SH-SY5Y (cell line): Measurements from ENCODE around the gene NTRK2.

ENCODE experiments used
- GATA2 ChIP-seq: IDR thresholded peaks from 2 replicates; pipeline ENCODE4 v1.6.1; 2011; ENCODE audit warnings: mild to moderate bottlenecking, low read depth, low read length
- GATA3 ChIP-seq: IDR thresholded peaks from 2 replicates; pipeline ENCODE4 v1.6.1; 2011; ENCODE audit warnings: low read depth, mild to moderate bottlenecking, low read length, moderate library complexity

Gene NTRK2

GRCh38 chr9:84773022-84773421 is 103.5 kb downstream of the NTRK2 start:
- TF ChIP-seq GATA3: no peak
- no peak for TF ChIP-seq GATA2

DNA sequence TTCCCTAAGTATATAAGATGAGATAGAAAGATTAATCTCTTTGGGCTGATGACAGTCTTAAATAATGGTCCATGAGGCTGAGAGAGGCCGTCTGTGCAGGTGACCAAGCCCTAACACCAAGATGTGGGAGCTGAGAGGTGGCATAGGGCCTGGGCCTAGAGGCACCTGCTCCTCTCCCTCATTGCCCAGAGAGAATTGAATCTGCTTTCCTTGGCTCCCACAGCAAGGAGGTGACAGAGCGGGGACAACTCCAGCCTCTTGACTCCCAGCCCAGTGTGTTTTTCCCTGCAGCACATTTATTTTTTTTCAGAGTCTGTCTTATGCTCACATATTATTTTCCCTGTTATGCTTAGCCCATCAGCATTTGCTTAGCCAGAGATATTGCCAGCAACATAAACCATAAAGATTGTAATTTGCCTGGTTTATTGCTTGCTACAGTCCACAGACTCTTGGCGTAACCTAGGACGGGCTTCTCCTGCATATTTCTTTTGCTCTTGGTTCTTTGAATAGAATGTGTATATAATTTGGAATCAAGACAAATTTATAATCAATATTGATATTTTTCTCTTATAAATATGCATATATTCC is 105.6 kb downstream of the NTRK2 start:
- TF ChIP-seq GATA2: no peak
- TF ChIP-seq GATA3: no peak

DNA sequence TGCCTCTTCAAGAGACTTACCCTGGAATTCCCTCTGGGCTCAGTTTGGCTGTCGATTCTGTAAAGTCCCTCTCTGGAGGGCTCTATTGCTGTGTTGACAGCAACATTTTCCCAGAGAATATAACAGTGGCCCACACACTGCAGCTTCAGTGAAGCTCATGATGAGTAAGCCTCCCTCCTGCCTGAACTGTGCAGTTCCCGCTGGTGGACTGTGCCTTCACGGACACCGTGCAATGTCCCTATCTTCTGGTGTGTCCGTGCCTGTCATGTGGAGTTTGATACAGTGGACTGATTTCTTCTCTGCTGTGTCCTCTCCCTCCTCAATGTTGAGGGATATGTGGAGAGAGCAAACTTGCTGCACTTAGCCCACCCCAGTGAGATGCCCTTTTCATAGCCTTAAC is 109.0 kb downstream of the NTRK2 start:
- no peak for TF ChIP-seq GATA2
- TF ChIP-seq GATA3: no peak

- no peak for TF ChIP-seq GATA3
- TF ChIP-seq GATA2: no peak
These were observed 110.4 kb downstream of the NTRK2 start for GRCh38 chr9:84779883-84780282.

GRCh38 chr9:84780385-84780784 is 110.9 kb downstream of the NTRK2 start:
- TF ChIP-seq GATA3 (no peak), GATA2 (no peak)

DNA sequence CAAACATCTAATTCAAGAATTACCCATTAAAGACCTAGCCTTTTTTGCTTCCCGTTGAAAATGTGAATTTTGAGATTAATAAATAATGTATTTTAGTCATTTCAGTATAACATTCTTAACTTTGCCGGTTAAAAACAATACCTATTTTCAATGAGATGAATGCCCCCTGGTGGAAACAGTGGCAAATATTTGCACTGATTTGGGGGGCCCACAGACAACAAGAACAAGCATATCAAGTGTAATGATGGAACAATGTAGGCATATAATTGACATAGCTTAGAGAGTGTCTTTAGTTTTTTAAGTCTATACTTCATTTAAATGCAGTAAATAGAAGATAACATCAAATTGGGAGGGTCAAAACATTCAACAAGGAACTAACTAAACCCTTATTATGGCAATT is 111.9 kb downstream of the NTRK2 start:
- TF ChIP-seq GATA2 (no peak), GATA3 (no peak)

- no peak for TF ChIP-seq GATA2
- TF ChIP-seq GATA3: no peak
These were observed 112.7 kb downstream of the NTRK2 start for GRCh38 chr9:84781931-84782866.

DNA sequence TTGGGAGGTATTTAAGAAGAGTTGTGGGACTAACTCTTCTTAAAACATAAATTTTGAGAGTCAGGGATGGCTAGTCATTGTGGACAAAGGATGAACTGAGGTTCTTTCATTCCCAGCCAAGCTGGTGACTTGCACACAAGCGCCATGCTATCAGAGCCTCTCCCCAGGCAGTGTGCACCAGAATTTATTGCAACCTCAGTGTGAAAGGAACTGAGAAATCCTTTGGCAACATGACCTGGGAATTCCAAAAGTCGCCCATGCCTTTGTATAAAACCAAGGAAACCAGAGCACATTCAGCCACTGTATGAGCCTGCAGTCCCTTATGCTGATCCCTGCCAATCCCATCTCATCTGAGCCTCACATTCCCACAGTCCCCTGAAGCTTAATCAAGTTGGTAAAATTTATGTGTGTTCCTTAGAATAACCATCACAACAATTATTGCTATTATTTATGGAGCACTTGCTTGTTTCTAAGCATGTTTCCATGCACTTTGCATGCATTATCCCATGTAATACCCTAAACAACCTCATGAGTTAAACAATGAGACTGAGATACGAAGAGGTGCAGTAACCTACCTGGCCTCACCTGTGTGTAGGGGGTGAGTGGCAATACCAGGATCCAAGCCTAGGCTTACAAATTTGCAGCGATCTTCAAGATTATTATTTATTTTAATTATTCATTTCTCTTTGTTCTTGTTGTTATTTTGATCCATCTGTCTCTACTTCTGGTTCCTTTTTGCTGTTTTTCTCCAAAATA is 116.4 kb downstream of the NTRK2 start:
- no peak for TF ChIP-seq GATA3
- TF ChIP-seq GATA2: no peak

GRCh38 chr9:84788803-84789462 is 119.4 kb downstream of the NTRK2 start:
- TF ChIP-seq GATA3: no peak
- no peak for TF ChIP-seq GATA2

- TF ChIP-seq GATA2: no peak
These were observed 119.9 kb downstream of the NTRK2 start for GRCh38 chr9:84789463-84789830.

GRCh38 chr9:84791643-84792042 is 122.1 kb downstream of the NTRK2 start:
- TF ChIP-seq GATA2: no peak
- TF ChIP-seq GATA3: no peak

DNA sequence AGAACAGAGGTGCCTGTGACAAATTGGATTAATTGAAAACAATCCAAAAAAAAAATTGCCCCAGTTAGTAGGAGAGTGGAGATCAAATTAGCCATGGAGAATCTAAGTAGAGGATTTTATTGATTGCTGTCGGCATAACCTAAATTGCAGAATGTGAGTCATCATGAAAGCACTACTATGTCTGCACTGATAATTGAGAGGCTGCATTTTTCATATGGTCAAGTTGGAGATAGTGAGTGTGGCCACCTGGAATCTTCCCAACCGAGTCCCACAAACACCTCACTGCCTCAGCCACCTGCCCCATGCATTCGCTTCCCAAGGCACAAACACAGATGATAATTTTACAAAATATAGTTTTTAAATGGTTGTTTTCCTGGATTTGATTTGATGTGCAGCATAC is 123.7 kb downstream of the NTRK2 start:
- TF ChIP-seq GATA2 (no peak), GATA3 (no peak)

DNA sequence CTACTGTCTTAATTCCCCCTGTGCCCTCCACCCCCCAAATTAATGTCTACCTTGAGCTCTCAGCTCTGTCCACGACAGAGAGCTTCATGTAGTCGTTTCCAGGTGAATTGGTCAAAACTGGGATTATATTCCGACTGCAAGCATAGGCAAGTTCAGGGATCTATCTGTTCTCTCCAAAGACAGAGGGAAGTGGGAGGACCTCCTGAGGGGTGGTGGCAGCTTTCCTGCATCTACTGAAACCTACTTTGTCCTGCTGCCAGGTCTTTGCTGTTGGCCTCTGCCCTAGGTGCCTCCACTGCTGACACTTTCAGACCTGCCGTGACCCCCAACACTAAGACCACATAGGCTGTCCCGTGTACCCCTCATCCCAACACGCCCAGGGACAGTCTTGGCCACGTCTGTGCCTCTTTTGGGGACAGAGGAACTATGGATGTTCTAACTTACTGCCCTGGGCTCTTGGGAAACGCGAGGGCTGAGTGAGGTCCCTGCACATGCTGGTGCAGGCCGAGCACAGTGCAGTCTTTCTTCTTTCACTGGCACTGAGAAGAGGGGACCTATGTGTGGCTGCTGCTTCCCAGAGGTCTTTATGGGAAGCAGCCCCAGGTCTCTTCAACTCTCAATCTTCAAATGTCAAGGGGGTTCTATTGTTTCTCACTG is 125.6 kb downstream of the NTRK2 start:
- no peak for TF ChIP-seq GATA3

DNA sequence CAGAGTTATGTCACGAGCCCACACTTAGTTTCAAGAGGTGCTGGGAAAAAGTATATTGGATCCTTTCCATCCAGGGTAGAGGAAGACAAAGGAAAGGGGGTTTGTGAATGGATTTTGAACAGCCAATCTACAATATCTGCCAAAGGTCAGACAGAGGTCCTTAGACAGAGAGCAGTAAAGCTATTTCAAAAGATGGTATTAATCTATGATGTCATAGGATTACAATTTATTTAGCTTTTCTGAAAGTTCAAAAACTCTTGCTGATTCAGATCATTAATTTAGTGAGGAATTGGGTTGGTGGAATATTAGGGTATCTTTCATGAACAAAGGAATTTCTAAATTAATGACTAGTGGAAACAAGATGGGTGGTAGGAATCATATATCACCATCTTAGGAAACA is 126.9 kb downstream of the NTRK2 start:
- TF ChIP-seq GATA2: no peak
- no peak for TF ChIP-seq GATA3

GRCh38 chr9:84799251-84799650 is 129.7 kb downstream of the NTRK2 start:
- TF ChIP-seq GATA3: no peak
- TF ChIP-seq GATA2: no peak
